ENCODE measurements around the gene LAPTM5. TPM values are rescaled to one million over a fixed set of nuclear protein-coding genes. Genes with fewer than 3 reads are reported as not detected.

LAPTM5 gene
- total RNA-seq, 4 donors from 2014 or later = 8.7 to 21.5 (median 15.6) TPM

GRCh38 chr1:30753660-30754123 is 3.9 kb downstream of the LAPTM5 start:
- TF ChIP-seq POLR2A (IDR thresholded peaks at IDR 0.05) (no peak), CTCF (IDR thresholded peaks at IDR 0.05) (no peak)
- DNase-seq (ENCODE audit: low spot score in 2 of 2) = no peak
- 70 to 74% methylated on average over 13 of the region's 13 CpGs for WGBS, 2 donors
- intact Hi-C loops (cut with DNase I; ENCODE audit: low total_unique reads) = no loop called here
- H3K4me3 ChIP-seq (ENCODE audit: low read depth, poor library complexity, severe bottlenecking) = no peak overlapping the region

GRCh38 chr1:30753118-30753517 is 4.5 kb downstream of the LAPTM5 start:
- intact Hi-C loops (cut with DNase I; ENCODE audit: low total_unique reads) = no loop called here
- no peak for DNase-seq (ENCODE audit: low spot score in 2 of 2)
- H3K4me3 ChIP-seq (ENCODE audit: low read depth, poor library complexity, severe bottlenecking) = no peak overlapping the region
- TF ChIP-seq POLR2A (IDR thresholded peaks at IDR 0.05) (no peak), CTCF (IDR thresholded peaks at IDR 0.05) (no peak)
- WGBS, 2 donors = 64 to 67% methylated on average over 3 of the region's 3 CpGs

- TF ChIP-seq POLR2A (IDR thresholded peaks at IDR 0.05) (no peak), CTCF (IDR thresholded peaks at IDR 0.05) (no peak)
- H3K4me3 ChIP-seq (ENCODE audit: low read depth, poor library complexity, severe bottlenecking) = no peak overlapping the region
Observed at GRCh38 chr1:30752651-30752908, 5.0 kb downstream of the LAPTM5 start.

GRCh38 chr1:30751830-30752650 is 5.5 kb downstream of the LAPTM5 start:
- 81 to 82% methylated on average over 8 of the region's 8 CpGs for WGBS, 2 donors
- intact Hi-C loops (cut with DNase I; ENCODE audit: low total_unique reads) = no loop called here
- no peak for TF ChIP-seq POLR2A (IDR thresholded peaks at IDR 0.05)
- no peak for TF ChIP-seq CTCF (IDR thresholded peaks at IDR 0.05)

More at GRCh38 chr1:30752651-30752908, 5.0 kb downstream of the LAPTM5 start:
- DNase-seq (ENCODE audit: low spot score in 2 of 2) = no peak
- 71 to 73% methylated on average over 9 of the region's 9 CpGs for whole genome bisulfite sequencing, 2 donors
- intact Hi-C loops (cut with DNase I; ENCODE audit: low total_unique reads) = no loop called here

GRCh38 chr1:30750731-30751291 is 6.8 kb downstream of the LAPTM5 start:
- TF ChIP-seq CTCF (IDR thresholded peaks at IDR 0.05) (no peak), POLR2A (IDR thresholded peaks at IDR 0.05) (no peak)
- no peak overlapping the region for H3K4me3 ChIP-seq (ENCODE audit: low read depth, poor library complexity, severe bottlenecking)
- intact Hi-C loops (cut with DNase I; ENCODE audit: low total_unique reads) = no loop called here
- no peak for DNase-seq (ENCODE audit: low spot score in 2 of 2)
- WGBS, 2 donors = 68 to 79% methylated on average over 9 to 10 of the region's 10 CpGs

More at GRCh38 chr1:30751830-30752650, 5.5 kb downstream of the LAPTM5 start:
- no peak overlapping the region for H3K4me3 ChIP-seq (ENCODE audit: low read depth, poor library complexity, severe bottlenecking)
- no peak for DNase-seq (ENCODE audit: low spot score in 2 of 2)
